Activated T-cell treated with anti-CD3 and anti-CD28 coated beads for 48 hours (primary cell): ENCODE data around the gene DOCK2.
"Not testable (repeated sequence)": the region's sequence is repeated elsewhere in the genome, so short reads cannot be mapped to it uniquely, and the experiment has no call there.

Experiments used
- DNase-seq: peaks from one replicate; pipeline ENCODE4 v3.0.0-alpha.2; 2020; ENCODE audit warnings: low read depth

The DOCK2 gene

GRCh38 chr5:169637085-169637548 lies at the start of gene DOCK2:
DOCK2 (plus strand) TSS chr5:169637275; CDS start chr5:169637327, 52 bp downstream.
- peak; percentile 62 for DNase-seq

- DNase-seq = no peak
Measured at GRCh38 chr5:169590602-169591001, 46.5 kb upstream of the DOCK2 start.

GRCh38 chr5:169591636-169592035 lies 45.4 kb upstream of the DOCK2 start:
- DNase-seq = no peak

DNA sequence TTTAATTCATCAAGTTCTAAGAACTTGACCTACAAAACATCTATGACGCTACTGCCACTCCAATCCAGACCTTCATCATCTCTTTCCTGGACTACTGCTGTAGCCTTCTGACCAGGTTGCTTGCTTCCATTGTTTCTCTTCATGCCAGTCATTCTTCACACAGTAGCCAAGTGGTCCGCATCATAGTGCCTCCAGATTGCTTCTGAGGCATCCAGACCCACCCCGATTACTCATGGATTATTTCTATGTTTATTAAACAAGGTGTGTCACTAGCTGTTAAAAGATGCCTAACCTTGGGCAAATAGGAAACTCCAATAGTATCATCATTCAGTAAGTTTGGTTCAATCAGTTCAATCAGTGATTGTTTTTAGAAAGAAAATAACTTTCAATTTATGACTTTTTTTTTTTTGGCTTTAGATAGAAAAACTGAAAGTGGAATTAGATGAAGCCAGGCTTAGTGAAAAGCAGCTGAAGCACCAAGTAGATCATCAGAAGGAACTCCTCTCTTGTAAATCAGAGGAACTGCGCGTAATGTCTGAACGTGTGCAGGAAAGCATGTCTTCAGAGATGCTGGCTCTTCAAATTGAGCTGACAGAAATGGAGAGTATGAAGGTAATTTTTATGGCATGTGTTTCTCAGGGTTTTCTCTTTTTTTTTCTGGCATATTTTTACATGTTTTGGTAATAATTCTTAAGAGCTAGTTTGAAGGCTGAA lies 44.0 kb upstream of the DOCK2 start:
- no peak for DNase-seq

GRCh38 chr5:169595172-169595820 lies 41.8 kb upstream of the DOCK2 start:
- no peak for DNase-seq

DNA sequence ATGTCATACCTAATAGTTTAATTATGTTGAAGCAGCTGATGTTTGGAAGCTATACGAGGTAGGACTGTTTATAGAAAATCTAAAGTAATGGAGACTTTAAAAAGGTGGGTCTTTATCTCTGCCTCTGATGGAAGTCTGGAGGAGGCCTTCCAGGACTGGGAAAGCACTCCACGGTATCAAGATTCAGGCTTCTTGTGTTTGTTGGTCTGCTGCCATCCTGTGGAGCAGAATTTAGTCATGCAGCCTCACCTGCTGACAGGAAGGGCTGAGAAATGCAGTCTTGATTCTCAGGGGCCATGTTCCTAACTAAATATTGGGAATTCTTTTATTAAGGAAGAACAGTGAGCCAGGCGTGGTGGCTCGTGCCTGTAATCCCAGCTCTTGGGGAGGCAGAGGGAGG lies 37.6 kb upstream of the DOCK2 start:
- DNase-seq = no peak

DNA sequence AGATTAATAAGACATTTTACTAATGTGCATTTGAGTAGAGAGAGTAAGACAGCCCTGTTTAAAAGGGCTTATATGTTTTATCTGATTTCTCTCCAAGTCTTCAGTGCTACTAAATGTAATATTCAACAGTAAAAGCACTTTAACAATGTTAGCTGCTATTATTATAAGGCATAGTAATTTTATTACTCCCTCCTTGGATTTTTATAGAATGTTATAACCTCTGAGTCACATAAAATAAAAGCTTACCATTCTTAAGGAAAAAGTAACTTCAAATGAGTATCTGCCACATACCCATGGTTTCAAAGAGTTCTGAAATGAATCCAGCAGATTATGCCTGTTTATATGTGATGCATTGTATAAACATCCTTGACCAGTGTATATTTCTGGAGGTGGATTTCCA lies 34.5 kb upstream of the DOCK2 start:
- no peak for DNase-seq

DNA sequence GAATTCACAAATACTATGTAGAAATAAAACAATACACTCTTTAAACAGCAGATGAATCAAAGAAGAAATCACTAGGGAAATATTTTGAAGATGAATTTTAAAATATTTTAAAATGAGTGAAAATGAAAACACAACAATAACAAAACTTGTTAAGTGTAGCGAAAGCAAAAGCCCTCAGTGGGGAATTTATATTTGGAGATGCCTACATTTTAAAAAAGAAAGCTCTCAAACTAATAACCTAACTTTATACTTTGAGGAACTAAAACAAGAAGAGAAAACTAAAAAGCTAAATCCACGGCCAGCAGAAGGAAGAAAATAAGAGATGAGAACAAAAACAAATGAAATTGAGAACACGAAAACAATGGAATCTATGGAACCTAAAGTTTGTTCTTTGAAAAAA lies 30.8 kb upstream of the DOCK2 start:
- no peak for DNase-seq

DNA sequence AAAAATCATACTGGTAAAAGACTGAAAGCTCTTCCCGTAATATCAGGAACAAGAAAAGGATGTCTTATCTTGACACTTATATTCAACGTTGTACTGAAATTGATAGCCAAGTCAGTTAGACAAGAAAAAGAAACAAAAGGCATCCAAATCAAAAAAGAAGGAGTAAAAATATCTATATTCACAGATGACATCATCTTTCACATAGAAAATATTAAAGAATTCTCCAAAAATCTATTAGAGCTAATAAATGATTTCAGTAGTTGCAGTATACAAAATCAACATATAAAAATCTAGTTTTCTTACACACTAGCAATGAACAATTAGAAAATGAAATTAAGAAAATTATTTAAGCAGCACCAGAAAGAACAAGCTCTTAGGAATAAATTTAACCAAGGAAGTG lies 29.2 kb upstream of the DOCK2 start:
- DNase-seq = no peak

- no peak for DNase-seq
Measured at GRCh38 chr5:169609716-169610115, 27.4 kb upstream of the DOCK2 start.

DNA sequence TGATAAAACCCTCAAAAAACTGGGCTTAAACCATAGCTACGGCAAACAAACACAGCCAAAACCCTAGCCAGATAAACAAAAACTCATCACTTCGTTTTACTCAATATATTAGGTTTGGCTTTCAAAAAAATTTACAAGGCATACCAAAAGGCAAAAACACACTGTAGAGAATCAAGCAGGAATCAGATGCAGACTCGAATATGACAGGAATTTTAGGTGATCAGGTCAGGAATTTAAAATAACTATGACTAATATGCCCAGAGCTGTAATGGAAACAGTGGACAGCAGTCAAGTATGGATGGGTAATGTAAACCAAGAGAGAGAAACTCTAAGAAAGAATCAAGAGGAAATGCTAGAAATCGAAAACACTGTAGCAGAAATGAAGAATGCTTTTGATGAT lies 26.5 kb upstream of the DOCK2 start:
- no peak for DNase-seq

GRCh38 chr5:169615561-169615960 lies 21.5 kb upstream of the DOCK2 start:
- DNase-seq = no peak

- DNase-seq = not testable (repeated sequence)
Measured at GRCh38 chr5:169624307-169624706, 12.8 kb upstream of the DOCK2 start.

GRCh38 chr5:169626779-169627178 lies 10.3 kb upstream of the DOCK2 start:
- no peak for DNase-seq

- no peak for DNase-seq
Measured at GRCh38 chr5:169627551-169627950, 9.5 kb upstream of the DOCK2 start.

- no peak for DNase-seq
Measured at GRCh38 chr5:169628892-169629291, 8.2 kb upstream of the DOCK2 start.

DNA sequence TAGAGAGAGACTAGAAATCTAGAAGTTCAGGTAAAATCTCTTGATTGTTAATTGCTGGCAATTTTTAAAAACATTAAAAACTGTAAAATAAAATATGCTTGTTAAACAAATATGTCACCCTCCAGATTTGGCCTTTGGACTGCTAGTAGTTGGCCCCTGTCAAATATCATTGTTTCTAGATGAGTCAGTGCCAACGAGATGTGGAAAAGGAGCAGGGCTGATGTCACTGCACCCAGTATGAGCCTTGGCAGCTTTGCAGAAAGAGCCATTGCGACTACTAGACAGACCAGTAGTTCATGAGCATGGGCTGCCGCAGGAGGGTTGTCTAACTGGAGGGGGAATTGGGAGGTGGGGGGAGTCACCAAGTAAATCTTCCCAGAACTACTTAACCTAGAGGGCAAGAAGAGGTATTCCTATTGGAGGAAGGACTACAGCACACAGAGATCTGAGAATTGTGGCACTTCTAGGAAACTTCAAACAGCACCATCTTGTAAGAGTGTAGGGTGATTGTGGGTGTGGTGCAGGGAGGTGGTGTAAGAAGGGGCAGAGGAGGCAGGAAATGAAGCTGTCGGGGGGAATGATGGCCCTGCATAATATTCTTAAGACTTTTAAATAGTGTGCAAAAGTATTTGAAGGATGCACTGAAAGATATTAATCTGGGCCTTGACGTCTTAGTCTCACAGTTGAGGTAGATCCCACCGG lies 7.1 kb upstream of the DOCK2 start:
- no peak for DNase-seq

- no peak for DNase-seq
Measured at GRCh38 chr5:169631360-169631759, 5.7 kb upstream of the DOCK2 start.

DNA sequence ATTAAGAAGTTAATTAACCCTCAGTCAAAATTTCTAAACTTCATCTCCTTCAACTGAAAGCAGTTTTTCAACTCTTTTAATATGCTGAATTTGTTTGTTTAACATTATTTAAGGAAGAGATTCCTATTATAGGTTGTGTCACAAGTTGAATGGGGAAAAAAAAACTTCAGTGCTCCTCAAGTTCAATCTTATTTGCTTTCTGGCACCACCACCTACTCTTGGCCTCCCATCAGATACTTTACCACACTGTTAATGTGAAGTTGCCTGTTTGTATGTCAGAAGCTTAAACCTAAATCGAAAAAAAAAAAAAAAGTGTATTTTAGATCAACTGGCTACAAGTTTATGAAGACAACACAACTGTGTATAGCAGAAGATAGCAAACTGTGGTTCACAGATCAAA lies 4.1 kb upstream of the DOCK2 start:
- no peak for DNase-seq

DNA sequence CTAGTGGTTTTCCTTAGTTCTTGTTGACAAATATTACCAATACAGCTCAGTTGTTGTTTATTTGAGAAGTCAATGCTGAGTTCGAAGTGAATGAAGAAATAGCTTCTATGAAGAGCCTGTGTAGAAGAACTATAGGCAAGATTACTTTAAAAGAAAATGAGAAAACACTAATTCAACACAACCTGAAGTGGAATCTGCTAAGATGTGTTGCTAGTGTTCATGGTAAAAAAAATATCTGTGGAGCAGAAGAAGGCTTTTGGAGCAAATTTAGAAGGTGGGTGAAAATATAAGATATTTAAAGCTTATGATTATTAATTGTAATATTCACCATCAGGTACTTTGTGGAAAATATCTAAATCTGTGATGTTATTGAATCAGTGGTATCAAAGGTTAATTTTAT lies 2.5 kb upstream of the DOCK2 start:
- no peak for DNase-seq

- no peak for DNase-seq
Measured at GRCh38 chr5:169635936-169636335, 1.1 kb upstream of the DOCK2 start.

DNA sequence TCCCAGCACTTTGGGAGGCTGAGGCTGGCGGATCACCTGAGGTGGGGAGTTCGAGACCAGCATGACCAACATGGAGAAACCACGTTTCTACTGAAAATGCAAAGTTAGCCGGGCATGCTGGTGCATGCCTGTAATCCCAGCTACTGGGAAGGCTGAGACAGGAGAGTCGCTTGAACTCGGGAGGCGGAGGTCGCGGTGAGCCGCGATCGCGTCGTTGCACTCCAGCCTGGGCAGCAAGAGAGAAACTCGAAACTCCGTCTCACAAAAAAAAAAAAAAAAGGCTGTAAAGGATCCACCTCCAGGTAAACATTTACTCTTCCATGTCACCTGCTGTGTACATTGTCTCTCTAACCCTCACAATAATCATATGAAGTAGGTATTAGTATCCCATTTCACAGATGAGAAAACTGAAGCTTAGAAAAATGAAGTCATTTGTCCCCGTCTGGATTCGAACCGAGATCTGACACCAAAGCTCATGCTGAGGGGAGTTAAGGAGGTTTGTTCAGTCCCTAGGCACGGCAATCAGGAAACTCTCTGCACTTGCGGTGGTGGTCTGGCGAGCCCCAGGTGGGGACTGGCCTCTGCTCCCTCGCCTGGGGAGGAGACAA lies 494 bp upstream of the DOCK2 start:
- DNase-seq = no peak
